Activated CD8-positive, alpha-beta memory T cell treated with anti-CD3 and anti-CD28 coated beads, Interleukin-2, amount 50 U/mL, for 24 hours (primary cell): Measurements from ENCODE around the gene EFNA5.
A peak's percentile ranks its signal among the peaks of the same experiment; 100 is the strongest.

ENCODE experiments used
- DNase-seq: peaks from one replicate; pipeline ENCODE4 v3.0.0-alpha.2; 2020; ENCODE audit errors: extremely low read depth

Gene EFNA5

DNA sequence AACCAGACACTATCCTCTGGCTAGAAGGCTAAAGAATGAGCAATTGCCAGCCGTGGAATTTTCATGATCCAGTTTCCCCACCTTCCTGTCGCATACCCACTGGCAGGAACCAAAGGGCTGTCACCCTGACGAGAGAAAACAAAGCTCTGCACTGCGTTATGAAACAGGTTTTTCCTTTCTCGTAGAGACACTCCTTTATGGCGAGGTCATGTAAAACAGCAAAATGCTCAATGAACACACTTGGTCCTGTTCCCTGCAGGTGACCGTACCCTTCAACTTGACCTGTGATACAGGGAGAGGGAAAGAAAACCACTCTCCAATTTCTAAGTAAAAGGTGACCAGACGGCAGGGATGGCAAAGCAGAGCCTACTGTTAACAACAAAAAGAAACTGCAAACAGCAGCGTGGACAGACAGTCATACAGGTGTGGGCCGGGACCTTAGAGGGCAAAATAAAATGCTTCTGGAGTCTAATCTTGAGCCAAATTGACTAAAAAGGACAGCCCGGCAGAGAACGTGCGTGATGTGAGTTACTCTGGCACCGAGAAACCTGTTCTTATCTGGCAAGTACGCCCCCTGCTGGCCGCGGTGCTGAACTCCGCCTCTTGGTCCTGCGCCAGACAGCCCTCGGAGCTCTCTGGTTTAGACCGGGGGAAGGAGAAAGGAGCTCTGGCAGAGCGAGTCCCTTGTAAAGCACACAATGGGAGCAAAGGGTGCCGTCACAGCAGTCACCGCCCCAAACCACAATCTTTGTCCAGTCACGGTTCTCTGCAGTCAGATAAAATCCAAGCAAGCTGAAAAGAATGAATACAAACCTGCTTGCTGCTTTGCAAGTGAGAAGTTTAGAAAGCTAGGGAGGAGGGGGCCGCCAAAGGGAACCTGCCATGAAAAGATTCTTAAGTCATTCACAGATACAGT, 98.9 kb downstream of the EFNA5 start:
- peak; percentile 68 for DNase-seq

DNA sequence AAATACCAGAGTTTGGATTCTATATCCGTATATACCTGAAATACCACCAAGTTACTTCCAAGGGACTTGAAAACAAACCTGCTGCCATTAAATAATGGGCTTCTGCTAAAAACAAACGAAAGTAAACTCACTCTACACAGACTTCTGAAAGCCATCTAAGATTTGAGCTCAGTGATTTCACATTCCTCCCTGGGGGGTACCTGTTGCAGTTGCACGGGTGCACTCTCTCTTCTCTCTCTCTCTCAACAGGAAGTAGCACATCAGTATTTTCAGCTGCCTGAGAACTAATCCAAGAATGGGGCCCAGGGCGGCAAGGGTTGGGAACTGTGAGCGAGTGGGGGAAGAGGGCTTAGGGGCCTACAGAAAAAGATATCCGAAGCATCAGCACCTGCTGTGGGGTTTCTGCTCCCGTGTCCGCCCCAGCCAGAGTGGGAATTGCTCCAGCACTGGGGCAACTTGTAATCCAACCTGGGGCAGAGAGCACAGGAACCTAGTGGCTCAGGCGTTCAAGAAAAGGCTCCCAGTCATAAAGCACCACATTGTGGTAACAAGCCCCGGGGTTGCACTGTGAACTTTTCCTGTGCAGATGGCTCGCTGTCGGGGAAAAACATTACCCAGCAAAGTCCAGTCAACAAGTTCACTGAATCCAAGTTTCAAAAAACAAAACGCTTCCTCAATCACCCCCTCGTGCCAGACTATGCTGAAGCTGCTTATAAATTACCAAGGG, 99.8 kb downstream of the EFNA5 start:
- no peak for DNase-seq

- no peak for DNase-seq
Observed at GRCh38 chr5:107570181-107570580, 100.6 kb downstream of the EFNA5 start.

DNA sequence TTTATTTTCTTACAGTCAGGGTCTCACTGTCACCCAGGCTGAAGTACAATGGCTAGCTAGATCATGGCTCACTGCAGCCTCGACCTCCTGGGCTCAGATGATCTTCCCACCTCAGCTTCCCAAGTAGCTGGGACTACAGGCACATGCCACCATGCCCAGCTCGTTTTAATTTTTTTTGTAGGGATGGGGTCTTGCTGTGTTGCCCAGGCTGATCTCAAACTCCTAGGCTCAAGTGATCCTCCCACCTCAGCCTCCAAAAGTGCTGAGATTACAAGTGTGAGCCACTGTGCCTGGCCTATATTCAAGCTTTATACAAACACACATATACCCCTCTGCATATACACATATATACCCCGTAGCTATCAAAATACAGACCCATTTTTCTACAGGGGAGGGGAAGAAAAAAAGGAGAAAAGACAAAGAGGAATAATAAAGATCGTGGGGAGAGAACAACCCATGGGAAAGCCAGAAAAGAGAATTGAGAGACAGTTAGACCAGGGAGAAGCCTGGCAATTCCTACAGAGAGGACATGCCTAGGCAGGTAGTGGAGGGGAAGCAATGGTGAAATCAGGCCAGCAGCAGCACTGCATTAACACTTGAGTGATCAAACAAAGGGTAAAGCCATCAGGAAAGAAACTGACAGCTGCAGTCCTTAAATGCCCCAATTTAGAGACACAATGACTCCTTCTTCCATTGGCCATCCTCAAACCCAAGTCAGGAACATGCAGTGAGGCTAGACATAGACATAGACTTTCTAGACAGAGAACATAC, 102.7 kb downstream of the EFNA5 start:
- DNase-seq: no peak

- no peak for DNase-seq
Observed at GRCh38 chr5:107566986-107567385, 103.8 kb downstream of the EFNA5 start.

- no peak for DNase-seq
Observed at GRCh38 chr5:107565791-107566767, 104.7 kb downstream of the EFNA5 start.

- no peak for DNase-seq
Observed at GRCh38 chr5:107564931-107565372, 105.8 kb downstream of the EFNA5 start.

GRCh38 chr5:107563959-107564544, 106.7 kb downstream of the EFNA5 start:
- no peak for DNase-seq

- DNase-seq: no peak
Observed at GRCh38 chr5:107560377-107560776, 110.4 kb downstream of the EFNA5 start.

GRCh38 chr5:107558823-107559375, 111.8 kb downstream of the EFNA5 start:
- no peak for DNase-seq

DNA sequence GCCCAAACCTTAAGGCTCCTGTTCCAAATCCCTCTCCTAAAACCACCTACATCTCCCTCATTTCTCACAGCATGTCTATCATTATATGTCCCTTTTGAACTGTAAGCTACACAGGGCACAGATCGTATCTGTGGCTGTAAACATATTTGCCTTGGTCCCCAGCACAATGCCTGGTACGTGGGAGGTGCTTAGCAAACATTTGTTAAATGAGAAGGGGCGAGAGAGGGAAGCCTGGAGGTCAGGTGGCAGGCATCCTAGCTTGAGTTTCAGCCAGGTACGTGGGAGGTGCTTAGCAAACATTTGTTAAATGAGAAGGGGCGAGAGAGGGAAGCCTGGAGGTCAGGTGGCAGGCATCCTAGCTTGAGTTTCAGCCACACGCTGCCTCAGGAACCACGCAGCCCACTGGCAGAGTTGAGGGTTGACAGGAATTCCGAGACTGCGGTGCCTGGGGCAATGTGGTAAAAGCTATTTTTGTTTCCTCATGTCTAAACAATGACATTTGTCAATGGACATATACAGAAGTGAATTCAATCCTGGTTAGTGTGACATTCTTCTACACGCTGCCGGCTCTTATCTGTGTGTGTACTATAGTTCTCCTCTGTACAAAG, 113.6 kb downstream of the EFNA5 start:
- DNase-seq: no peak

DNA sequence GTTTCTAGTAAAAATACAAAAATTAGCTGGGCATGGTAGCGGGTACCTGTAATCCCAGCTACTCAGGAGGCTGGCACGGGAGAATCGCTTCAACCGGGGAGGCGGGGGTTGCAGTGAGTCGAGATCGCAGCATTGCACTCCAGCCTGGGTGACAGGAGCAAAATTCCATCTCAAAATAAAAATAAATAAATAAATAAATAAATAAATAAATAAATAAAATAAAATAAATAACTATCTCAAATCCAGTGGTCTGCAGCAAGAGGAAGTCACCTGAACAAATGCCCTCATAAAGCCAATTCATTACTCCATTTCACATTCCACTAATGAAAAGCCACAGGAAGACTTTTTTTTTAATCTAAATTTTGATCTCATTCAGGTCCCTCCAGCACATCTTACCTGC, 114.2 kb downstream of the EFNA5 start:
- DNase-seq: no peak

DNA sequence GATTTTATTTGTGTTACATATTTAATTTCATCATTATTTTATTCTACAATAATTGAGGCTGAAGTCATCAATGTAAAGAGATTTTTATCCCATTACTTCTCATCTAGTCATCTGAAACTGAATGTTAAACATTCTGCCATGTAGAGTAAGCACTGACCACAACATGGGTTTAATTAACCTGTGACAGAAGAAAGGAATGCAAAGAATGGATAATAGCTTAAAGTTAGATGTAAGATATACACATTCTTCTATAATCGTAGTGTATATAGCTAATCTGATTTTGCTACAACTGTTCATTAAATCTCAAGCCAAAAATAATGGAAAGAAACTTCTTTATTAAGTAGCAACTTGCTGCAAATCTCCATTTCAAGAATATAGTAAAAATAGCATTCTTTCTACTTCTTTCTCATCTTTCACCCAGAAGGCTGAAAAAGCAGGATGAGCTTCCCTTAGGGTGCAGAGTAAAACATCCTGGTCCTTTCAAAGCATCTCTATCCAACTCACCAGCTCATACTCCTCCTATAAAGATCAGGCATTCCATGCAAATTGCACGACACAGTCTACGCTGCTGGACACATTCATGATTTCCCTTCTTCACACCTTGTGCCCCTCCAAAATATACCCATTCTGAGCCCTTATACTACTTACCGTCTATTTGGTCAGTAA, 115.2 kb downstream of the EFNA5 start:
- no peak for DNase-seq

GRCh38 chr5:107554776-107555424, 115.8 kb downstream of the EFNA5 start:
- DNase-seq: no peak

DNA sequence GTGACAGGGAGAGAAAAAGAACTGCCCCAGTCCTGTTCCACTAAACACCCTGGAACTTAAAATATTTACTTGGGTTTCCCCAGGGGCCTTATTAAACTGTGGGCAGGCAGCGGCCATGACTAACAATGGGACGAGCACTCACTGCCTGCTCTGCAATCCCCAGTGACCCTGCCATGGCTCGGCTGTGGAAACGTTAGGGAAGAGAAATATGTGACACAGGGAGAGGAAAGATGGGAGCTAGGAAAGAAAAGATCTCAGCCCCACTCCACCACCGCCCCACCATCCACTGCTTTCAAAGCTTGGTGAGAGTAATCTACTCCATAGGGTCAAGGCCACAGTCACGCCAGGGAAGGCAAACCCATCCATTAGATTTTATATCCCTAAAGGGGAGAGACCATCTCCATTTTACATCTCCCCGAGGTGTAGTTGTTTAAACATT, 117.6 kb downstream of the EFNA5 start:
- DNase-seq: no peak

DNA sequence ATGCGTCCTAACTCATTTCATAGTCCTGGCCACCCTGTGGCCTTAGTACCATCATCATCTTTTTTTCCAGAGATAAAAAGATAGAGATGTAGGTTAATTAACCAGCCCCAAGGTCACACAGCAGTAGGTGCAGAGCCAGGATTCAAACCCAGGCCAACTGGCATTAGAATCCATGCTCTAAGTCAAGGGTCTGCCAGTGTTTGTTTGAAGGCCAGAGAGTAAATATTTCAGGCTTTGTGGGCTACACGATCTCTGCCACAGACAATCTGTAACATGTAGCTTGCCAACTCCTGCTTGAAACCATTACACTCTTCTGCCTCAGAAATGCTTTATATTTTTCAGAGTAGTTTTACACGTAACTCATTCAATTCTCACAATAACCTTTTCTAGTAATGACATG, 119.6 kb downstream of the EFNA5 start:
- no peak for DNase-seq

- no peak for DNase-seq
Observed at GRCh38 chr5:107549567-107549966, 121.2 kb downstream of the EFNA5 start.

- no peak for DNase-seq
Observed at GRCh38 chr5:107548477-107548876, 122.3 kb downstream of the EFNA5 start.

GRCh38 chr5:107546719-107547118, 124.0 kb downstream of the EFNA5 start:
- no peak for DNase-seq
